ENCODE results near the gene PPP2R5C.
A peak's percentile ranks its signal among the peaks of the same experiment; 100 is the strongest.

Gene PPP2R5C

GRCh38 chr14:101755591-101756324 lies 5.8 kb upstream of the PPP2R5C start:
- no peak for DNase-seq

- no peak for DNase-seq
These were observed 4.3 kb upstream of the PPP2R5C start for GRCh38 chr14:101757064-101757838.

GRCh38 chr14:101757839-101758211 lies 3.7 kb upstream of the PPP2R5C start:
- DNase-seq = no peak

GRCh38 chr14:101758913-101759593 lies 2.5 kb upstream of the PPP2R5C start:
- no peak for DNase-seq

- DNase-seq = peak; percentile 98
These were observed 1.1 kb upstream of the PPP2R5C start for GRCh38 chr14:101760138-101761011.

- DNase-seq = no peak
These were observed 496 bp downstream of the PPP2R5C start for GRCh38 chr14:101761881-101762529.

GRCh38 chr14:101762530-101763101 lies 1.1 kb downstream of the PPP2R5C start:
- DNase-seq = no peak

GRCh38 chr14:101763941-101764709 lies 2.6 kb downstream of the PPP2R5C start:
- no peak for DNase-seq

- DNase-seq = no peak
These were observed 6.3 kb downstream of the PPP2R5C start for GRCh38 chr14:101767618-101768362.

- DNase-seq = no peak
These were observed 8.7 kb downstream of the PPP2R5C start for GRCh38 chr14:101770183-101770582.

- DNase-seq = no peak
These were observed 11.3 kb downstream of the PPP2R5C start for GRCh38 chr14:101772770-101773169.

- DNase-seq = no peak
These were observed 11.9 kb downstream of the PPP2R5C start for GRCh38 chr14:101773378-101773777.

- no peak for DNase-seq
These were observed 12.7 kb downstream of the PPP2R5C start for GRCh38 chr14:101774006-101774795.

GRCh38 chr14:101774814-101775213 lies 13.3 kb downstream of the PPP2R5C start:
- no peak for DNase-seq

GRCh38 chr14:101775826-101776225 lies 14.3 kb downstream of the PPP2R5C start:
- DNase-seq = no peak

GRCh38 chr14:101776344-101776743 lies 14.8 kb downstream of the PPP2R5C start:
- no peak for DNase-seq

GRCh38 chr14:101780390-101780789 lies 18.9 kb downstream of the PPP2R5C start:
- no peak for DNase-seq

GRCh38 chr14:101780887-101781239 lies 19.4 kb downstream of the PPP2R5C start:
- DNase-seq = no peak
